ENCODE data around the gene OR51T1.

Gene OR51T1

GRCh38 chr11:4887591-4887990 is 5.9 kb downstream of the OR51T1 start:
- no peaks in the 10 kb centered on the region for H3K79me2 ChIP-seq (ENCODE audit: insufficient read depth, low read length)
- H2AFZ ChIP-seq (ENCODE audit: low read depth, low read length, severe bottlenecking), result no peak overlapping the region
- no peak overlapping the region for H3K27ac ChIP-seq (ENCODE audit: low read depth, low read length)
- H3K9ac ChIP-seq (ENCODE audit: low read length), result no peak overlapping the region
- TF ChIP-seq EZH2phosphoT487 (conservative IDR thresholded peaks at IDR 0.05; ENCODE audit: low read length) (no peak), CTCF (IDR thresholded peaks at IDR 0.05; ENCODE audit: insufficient read depth, low read length, poor library complexity, severe bottlenecking) (no peak)
- H3K9me2 ChIP-seq (replicated peaks; ENCODE audit: insufficient read depth, low read length), result no peaks in the 10 kb centered on the region
- H4K20me1 ChIP-seq (ENCODE audit: low read depth, low read length), result no peaks in the 10 kb centered on the region
- H3F3A ChIP-seq (ENCODE audit: insufficient read depth), result no peaks in the 10 kb centered on the region
- no peaks in the 10 kb centered on the region for H3K36me3 ChIP-seq (ENCODE audit: low read length)
- no peak overlapping the region for H3K4me2 ChIP-seq (ENCODE audit: low read depth, low read length, poor library complexity, severe bottlenecking)
- no peak overlapping the region for H3K4me3 ChIP-seq (ENCODE audit: insufficient read depth, low read length, poor library complexity, severe bottlenecking)
- H3K9me3 ChIP-seq (ENCODE audit: insufficient read depth, low read length), result no peaks in the 10 kb centered on the region
- H3K27me3 ChIP-seq (ENCODE audit: low read length), result no peaks in the 10 kb centered on the region

GRCh38 chr11:4890279-4890678 is 8.6 kb downstream of the OR51T1 start:
- H3K27me3 ChIP-seq (ENCODE audit: low read length), result no peaks in the 10 kb centered on the region
- no peaks in the 10 kb centered on the region for H3K9me2 ChIP-seq (replicated peaks; ENCODE audit: insufficient read depth, low read length)
- no peaks in the 10 kb centered on the region for H3K36me3 ChIP-seq (ENCODE audit: low read length)
- H3K9me3 ChIP-seq (ENCODE audit: insufficient read depth, low read length), result no peaks in the 10 kb centered on the region
- no peak overlapping the region for H3K27ac ChIP-seq (ENCODE audit: low read depth, low read length)
- H2AFZ ChIP-seq (ENCODE audit: low read depth, low read length, severe bottlenecking), result no peak overlapping the region
- no peaks in the 10 kb centered on the region for H3K79me2 ChIP-seq (ENCODE audit: insufficient read depth, low read length)
- no peak overlapping the region for H3K9ac ChIP-seq (ENCODE audit: low read length)
- no peak overlapping the region for H3K4me2 ChIP-seq (ENCODE audit: low read depth, low read length, poor library complexity, severe bottlenecking)
- TF ChIP-seq EZH2phosphoT487 (conservative IDR thresholded peaks at IDR 0.05; ENCODE audit: low read length) (no peak), CTCF (IDR thresholded peaks at IDR 0.05; ENCODE audit: insufficient read depth, low read length, poor library complexity, severe bottlenecking) (no peak)
- H4K20me1 ChIP-seq (ENCODE audit: low read depth, low read length), result no peaks in the 10 kb centered on the region
- H3F3A ChIP-seq (ENCODE audit: insufficient read depth), result no peaks in the 10 kb centered on the region
- no peak overlapping the region for H3K4me3 ChIP-seq (ENCODE audit: insufficient read depth, low read length, poor library complexity, severe bottlenecking)

- Histone ChIP-seq H3K79me2 (ENCODE audit: insufficient read depth, low read length) (no peaks in the 10 kb centered on the region), H2AFZ (ENCODE audit: low read depth, low read length, severe bottlenecking) (no peak overlapping the region), H3F3A (ENCODE audit: insufficient read depth) (no peaks in the 10 kb centered on the region), H3K9ac (ENCODE audit: low read length) (no peak overlapping the region), H3K36me3 (ENCODE audit: low read length) (no peaks in the 10 kb centered on the region), H4K20me1 (ENCODE audit: low read depth, low read length) (no peaks in the 10 kb centered on the region), H3K27ac (ENCODE audit: low read depth, low read length) (no peak overlapping the region), H3K9me3 (ENCODE audit: insufficient read depth, low read length) (no peaks in the 10 kb centered on the region), H3K9me2 (replicated peaks; ENCODE audit: insufficient read depth, low read length) (no peaks in the 10 kb centered on the region), H3K4me2 (ENCODE audit: low read depth, low read length, poor library complexity, severe bottlenecking) (no peak overlapping the region), H3K4me3 (ENCODE audit: insufficient read depth, low read length, poor library complexity, severe bottlenecking) (no peak overlapping the region), H3K27me3 (ENCODE audit: low read length) (no peaks in the 10 kb centered on the region)
- TF ChIP-seq CTCF (IDR thresholded peaks at IDR 0.05; ENCODE audit: insufficient read depth, low read length, poor library complexity, severe bottlenecking) (no peak), EZH2phosphoT487 (conservative IDR thresholded peaks at IDR 0.05; ENCODE audit: low read length) (no peak)
Measured at GRCh38 chr11:4891996-4892640, 10.4 kb downstream of the OR51T1 start.

Data from SU-DHL-6 (cell line).